ENCODE measurements around the gene ZNF385D. TPM values are rescaled to one million over a fixed set of nuclear protein-coding genes. Genes with fewer than 3 reads are reported as not detected.
A peak's percentile ranks its signal among the peaks of the same experiment; 100 is the strongest.

Gene ZNF385D
- total RNA-seq, 1 donor from 2014 or later = 2.1 TPM

DNA sequence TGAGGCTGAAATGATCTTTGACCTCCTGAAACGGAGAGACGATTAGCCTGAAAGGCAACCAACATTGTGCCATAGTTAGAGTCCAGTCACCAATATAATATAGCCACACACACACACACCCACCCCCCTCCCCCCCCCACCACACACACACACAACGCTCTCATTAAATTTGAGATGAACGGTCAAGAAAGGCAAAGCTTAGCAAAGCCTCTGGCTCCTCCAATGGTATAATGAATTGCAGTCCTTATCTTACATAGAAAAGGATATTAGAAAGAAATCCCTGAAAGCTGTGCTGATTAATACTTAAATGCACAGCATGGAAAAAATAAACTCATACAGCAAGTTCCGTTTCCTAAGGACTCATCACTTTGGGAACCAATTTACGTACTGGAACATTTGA is 876 bp upstream of the ZNF385D start:
- DNase-seq (ENCODE audit: low read depth, low spot score) = no peak
- Mint-ChIP-seq H3K4me1 (peaks cover 25% of the 10 kb centered on the region), H3K9me3 (no peaks in the 10 kb centered on the region), H3K4me3 (peak overlapping the region; percentile 47), H3K27ac (ENCODE audit: unreplicated experiment) (no peak overlapping the region), H3K27me3 (ENCODE audit: low read depth) (peaks cover 35% of the 10 kb centered on the region), H3K36me3 (ENCODE audit: low read depth) (no peaks in the 10 kb centered on the region)
- TF ChIP-seq, protein P1, sequence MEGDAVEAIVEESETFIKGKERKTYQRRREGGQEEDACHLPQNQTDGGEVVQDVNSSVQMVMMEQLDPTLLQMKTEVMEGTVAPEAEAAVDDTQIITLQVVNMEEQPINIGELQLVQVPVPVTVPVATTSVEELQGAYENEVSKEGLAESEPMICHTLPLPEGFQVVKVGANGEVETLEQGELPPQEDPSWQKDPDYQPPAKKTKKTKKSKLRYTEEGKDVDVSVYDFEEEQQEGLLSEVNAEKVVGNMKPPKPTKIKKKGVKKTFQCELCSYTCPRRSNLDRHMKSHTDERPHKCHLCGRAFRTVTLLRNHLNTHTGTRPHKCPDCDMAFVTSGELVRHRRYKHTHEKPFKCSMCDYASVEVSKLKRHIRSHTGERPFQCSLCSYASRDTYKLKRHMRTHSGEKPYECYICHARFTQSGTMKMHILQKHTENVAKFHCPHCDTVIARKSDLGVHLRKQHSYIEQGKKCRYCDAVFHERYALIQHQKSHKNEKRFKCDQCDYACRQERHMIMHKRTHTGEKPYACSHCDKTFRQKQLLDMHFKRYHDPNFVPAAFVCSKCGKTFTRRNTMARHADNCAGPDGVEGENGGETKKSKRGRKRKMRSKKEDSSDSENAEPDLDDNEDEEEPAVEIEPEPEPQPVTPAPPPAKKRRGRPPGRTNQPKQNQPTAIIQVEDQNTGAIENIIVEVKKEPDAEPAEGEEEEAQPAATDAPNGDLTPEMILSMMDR (conservative IDR thresholded peaks at IDR 0.05) = no peak

DNA sequence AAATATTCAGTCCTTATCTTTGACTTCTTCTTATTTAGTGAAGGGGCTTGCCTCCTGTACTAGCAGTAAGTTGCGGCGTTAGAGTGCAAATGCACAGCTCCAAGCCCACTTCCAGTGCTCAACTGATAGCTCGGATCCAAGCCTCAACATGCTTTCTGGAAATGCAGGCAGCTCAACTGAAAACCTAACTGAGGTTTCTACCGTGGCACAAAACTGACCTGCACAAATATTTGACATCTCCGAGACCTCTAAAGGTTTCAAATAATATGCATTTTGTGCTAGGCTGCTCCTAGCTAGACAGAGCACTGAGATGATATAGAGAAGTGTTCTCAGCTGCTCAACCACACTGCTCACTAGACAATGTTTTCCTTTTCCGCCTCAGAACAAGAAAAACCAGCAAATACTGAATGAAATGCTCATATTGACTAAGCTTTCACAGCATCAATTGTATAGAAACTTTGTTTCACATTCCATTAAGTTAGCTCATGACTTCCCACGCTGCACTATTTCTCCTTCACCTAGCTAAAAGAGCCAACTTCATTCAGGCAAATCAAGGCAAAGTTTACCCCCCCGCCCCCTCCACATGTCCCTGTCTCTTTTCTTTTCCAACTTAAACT is 822 bp downstream of the ZNF385D start:
- no peak for DNase-seq (ENCODE audit: low read depth, low spot score)
- Mint-ChIP-seq H3K36me3 (ENCODE audit: low read depth) (no peaks in the 10 kb centered on the region), H3K9me3 (no peaks in the 10 kb centered on the region), H3K27me3 (ENCODE audit: low read depth) (peaks cover 35% of the 10 kb centered on the region), H3K4me1 (peaks cover 25% of the 10 kb centered on the region), H3K4me3 (peak overlapping the region; percentile 88), H3K27ac (ENCODE audit: unreplicated experiment) (no peak overlapping the region)
- TF ChIP-seq, protein P1 (conservative IDR thresholded peaks at IDR 0.05) = no peak

DNA sequence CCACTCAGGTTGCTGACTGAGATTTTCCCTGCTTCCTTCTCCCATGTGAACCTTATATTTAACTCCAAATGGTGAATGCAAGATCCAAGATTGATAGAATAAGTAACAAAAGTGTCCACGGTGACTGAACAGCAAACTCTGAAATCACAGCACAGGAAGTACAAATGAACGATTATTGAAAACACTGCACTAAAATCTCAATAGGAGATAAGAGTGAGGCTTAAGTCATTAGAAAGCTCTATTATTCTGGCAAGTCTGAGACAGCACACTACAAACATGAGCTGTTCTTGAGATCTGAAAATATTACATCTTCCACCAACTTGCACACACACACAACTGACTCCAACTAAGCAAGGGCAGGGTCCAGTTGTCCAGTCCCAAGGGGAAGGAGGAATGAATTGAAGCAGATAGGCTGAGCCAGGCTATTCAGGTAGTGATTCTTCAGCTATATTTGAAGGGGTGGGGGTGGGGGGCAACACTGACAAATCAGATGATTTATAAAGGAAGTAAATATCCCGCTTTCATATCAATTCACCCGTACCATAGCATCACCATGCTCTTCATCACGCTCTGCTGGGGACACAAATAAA is 2.9 kb downstream of the ZNF385D start:
- Mint-ChIP-seq H3K9me3 (no peaks in the 10 kb centered on the region), H3K36me3 (ENCODE audit: low read depth) (no peaks in the 10 kb centered on the region), H3K4me3 (no peak overlapping the region), H3K27ac (ENCODE audit: unreplicated experiment) (no peak overlapping the region), H3K4me1 (peaks cover 25% of the 10 kb centered on the region), H3K27me3 (ENCODE audit: low read depth) (peaks cover 35% of the 10 kb centered on the region)
- TF ChIP-seq, protein P1 (conservative IDR thresholded peaks at IDR 0.05) = no peak
- DNase-seq (ENCODE audit: low read depth, low spot score) = no peak

DNA sequence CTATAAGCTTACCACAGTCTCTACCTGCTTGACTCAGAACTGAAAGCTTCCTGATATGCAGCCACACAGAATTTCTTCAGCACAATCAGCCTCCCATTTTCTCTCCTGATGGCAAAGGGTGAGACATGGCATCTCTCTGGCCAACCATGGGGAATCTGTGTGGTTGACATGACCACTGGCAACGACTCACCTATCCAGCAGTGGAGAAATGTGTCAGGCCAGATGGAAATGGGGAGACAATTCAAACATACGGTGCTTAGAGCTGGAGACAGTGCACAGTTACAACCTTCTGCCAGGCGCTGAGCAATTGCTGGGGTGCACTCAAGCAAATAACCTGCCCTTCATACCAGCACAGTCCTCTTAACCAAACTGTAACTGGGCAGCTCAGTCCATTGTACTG is 3.6 kb downstream of the ZNF385D start:
- TF ChIP-seq, protein P1 (conservative IDR thresholded peaks at IDR 0.05) = no peak
- peaks cover 35% of the 10 kb centered on the region for H3K27me3 Mint-ChIP-seq (ENCODE audit: low read depth)
- H3K36me3 Mint-ChIP-seq (ENCODE audit: low read depth) = no peaks in the 10 kb centered on the region
- no peaks in the 10 kb centered on the region for H3K9me3 Mint-ChIP-seq
- peaks cover 22% of the 10 kb centered on the region for H3K4me1 Mint-ChIP-seq
- no peak overlapping the region for H3K4me3 Mint-ChIP-seq
- H3K27ac Mint-ChIP-seq (ENCODE audit: unreplicated experiment) = no peak overlapping the region
- DNase-seq (ENCODE audit: low read depth, low spot score) = no peak

DNA sequence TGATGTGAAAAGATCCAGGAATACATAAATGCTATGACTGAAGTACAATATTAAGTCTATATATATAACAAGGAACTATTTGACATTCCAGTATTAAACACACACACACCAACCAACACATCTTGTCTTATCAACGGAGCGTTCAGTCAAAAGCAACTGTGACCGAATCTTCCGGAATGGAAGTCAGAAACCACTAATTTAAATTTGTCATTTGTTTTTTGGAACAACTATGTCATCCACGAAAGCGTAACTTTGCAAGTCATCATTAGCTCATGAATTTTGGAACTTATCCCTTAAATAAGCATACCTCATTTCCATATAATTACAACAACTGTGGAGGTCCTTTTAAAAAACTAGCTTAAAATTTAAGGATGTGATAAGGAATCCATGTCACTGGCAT is 5.0 kb downstream of the ZNF385D start:
- TF ChIP-seq, protein P1 (conservative IDR thresholded peaks at IDR 0.05) = no peak
- no peaks in the 10 kb centered on the region for H3K9me3 Mint-ChIP-seq
- no peaks in the 10 kb centered on the region for H3K36me3 Mint-ChIP-seq (ENCODE audit: low read depth)
- H3K27me3 Mint-ChIP-seq (ENCODE audit: low read depth) = peaks cover 27% of the 10 kb centered on the region
- DNase-seq (ENCODE audit: low read depth, low spot score) = no peak
- H3K4me3 Mint-ChIP-seq = no peak overlapping the region
- H3K27ac Mint-ChIP-seq (ENCODE audit: unreplicated experiment) = no peak overlapping the region
- peaks cover 14% of the 10 kb centered on the region for H3K4me1 Mint-ChIP-seq
